NCI-H510A treated with DMSO at 0.1 percent for 48 hours (cell line): ENCODE data around the gene SLC49A4.

Source experiments
- DNase-seq: peaks from one replicate; lab custom pipeline; 2025; lab: John Stamatoyannopoulos, UW

The SLC49A4 gene

DNA sequence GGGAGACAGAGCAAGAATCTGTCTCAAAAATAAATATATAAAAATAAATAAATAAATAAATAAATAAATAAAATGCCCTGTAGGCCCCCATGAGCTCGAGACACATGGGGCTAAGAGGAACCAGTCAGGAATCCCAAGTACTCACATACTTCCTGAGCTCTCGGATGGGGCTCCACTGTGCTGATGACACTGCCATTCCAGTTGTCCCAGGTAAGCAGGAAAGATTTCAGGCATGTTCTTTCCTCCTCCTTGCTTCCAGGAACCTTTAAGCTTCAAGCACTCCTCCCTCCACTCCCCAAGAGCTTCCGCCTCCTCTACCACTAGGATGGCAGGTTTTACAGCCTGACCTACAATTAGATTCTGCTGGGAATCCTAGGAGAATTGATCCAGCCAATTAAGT, 113.4 kb downstream of the SLC49A4 start:
- DNase-seq = no peak

DNA sequence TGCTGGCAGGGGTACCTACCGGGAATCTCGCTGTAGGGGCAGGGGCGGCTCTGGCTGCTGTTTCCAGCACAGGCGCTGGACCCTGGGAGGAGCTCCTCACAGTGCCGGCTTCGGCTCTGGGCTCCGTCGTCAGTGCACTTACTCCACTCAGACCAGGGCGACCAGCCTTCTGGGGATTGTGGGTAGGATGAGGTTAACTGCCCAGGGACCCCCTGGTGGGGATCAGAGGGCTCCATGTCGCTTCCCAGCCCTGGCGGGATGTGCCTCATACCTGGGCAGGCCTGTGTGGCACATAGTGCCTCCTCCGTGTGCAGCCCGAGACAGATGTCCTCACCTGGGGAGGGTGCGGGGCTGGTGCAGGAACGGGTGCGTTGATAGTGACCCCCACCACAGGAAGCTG, 117.0 kb downstream of the SLC49A4 start:
- DNase-seq = no peak

- DNase-seq = no peak
Observed at GRCh38 chr3:122912772-122913538, 118.1 kb downstream of the SLC49A4 start.

- DNase-seq = no peak
Observed at GRCh38 chr3:122913539-122914100, 118.8 kb downstream of the SLC49A4 start.

DNA sequence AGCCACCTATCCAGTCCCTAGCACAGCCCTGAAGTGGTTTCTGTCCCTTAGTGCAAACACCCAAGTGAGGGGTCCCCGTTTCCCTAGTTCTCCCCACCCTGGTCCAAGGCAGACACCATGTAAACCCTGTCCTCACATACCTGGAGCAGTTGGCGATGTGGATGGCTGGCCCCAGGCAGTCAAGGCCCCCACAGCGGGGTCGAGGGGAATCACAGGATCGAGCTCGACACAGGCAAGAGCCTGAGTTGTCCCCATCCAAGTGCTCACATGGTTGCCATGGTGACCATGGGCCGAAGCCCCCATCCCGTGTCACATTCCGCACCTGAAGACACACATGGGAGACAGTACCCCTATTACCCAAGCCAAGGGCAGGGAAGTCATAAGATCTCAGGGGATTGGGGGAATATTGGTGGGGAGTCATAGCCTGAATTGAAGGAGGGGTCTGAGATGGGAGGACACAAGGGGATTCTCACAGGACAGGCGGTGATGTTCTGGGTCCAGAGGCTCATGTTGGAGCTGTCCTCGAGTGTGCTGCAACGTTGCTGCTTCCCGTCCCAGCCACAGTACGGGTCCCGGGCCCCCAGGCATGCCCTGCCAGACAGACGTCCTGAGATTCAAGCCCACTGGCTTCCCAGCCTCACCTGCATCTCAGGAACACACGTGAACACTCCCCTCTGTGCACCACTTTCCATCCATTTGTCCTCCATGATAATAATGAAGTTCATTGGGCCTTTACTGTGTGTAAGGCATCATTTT, 120.6 kb downstream of the SLC49A4 start:
- DNase-seq = no peak

GRCh38 chr3:122916084-122916483, 121.2 kb downstream of the SLC49A4 start:
- DNase-seq = no peak

GRCh38 chr3:122916580-122916979, 121.7 kb downstream of the SLC49A4 start:
- DNase-seq = no peak

GRCh38 chr3:122917412-122917811, 122.5 kb downstream of the SLC49A4 start:
- DNase-seq = no peak

GRCh38 chr3:122918576-122919290, 123.9 kb downstream of the SLC49A4 start:
- no peak for DNase-seq

DNA sequence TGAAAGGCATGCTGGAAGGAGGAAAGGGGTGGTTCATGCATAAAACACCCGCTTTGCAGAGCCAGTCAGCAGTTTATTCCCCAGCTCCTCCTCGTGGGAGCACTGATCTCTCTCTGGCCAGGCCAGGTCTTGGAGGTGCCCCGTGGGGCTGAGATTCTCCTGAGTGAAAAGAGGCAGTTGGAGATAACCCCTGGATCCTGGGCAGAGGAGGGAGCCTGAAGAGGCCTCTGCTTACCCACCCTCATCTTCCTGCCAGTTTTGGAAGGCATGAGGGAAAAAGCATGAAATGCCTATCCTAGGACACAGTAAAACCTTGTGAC, 124.4 kb downstream of the SLC49A4 start:
- no peak for DNase-seq

DNA sequence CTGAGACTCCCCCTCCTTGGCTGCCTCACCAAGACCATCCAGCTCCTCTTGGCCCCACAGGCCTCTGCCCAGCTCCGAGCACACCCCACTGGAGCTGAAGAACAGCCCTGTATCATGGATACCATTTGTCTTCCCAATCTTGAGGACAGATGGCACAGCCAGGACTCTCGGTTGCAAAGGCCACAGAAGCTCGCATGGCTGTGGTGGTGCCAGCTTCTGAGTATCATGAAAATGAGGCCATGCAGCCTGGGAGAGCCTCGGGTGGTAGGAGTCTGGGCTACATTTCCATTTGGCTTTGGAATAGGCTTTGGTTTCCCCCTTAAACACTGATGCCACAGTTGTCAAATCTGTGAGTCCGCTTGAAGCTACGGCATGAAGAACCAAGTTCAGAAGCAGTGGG, 126.1 kb downstream of the SLC49A4 start:
- no peak for DNase-seq

DNA sequence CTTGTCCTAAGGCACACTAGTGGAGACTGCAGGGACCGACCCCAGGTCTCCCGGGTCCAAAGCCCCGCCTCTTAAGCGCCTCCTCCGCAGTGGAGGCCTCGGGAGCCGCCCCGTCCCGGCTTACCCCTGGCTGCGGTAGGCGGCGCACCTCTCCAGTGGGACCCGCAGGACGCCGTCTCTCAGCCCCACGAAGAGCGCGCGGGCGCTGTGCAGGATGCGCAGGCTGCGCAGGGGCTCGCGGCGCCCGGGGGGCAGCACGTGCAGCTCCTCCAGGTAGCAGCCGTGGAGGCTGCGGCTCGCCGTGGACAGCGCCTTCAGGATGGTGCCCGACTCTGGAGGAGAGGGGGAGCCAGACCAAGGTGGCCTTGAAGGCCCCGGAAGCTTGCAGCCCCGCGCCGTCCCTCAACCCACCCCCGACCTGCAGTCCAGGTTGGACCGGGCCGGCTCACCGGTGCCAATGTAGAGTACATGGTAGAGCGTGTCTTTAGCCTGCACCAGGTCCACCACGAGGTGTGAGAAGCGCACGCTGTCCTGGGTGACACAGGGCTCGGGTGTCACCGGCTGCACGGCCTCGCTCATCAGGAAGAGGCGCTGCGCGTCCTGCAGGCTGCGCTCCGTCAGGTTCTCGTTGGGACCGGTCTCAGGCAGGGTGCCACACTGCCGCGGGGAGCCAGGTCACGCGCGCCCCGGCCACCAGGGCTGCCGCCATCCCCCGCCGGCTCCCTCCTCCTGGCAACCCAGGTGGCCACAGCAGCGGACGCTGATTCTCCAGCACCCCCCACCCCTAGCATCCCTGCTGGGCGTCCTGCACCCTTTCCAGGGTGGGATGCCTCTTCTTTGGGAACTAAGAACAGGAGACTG, 127.2 kb downstream of the SLC49A4 start:
- no peak for DNase-seq

GRCh38 chr3:122923611-122924010, 128.7 kb downstream of the SLC49A4 start:
- DNase-seq = no peak

GRCh38 chr3:122924056-122924455, 129.2 kb downstream of the SLC49A4 start:
- DNase-seq = no peak

DNA sequence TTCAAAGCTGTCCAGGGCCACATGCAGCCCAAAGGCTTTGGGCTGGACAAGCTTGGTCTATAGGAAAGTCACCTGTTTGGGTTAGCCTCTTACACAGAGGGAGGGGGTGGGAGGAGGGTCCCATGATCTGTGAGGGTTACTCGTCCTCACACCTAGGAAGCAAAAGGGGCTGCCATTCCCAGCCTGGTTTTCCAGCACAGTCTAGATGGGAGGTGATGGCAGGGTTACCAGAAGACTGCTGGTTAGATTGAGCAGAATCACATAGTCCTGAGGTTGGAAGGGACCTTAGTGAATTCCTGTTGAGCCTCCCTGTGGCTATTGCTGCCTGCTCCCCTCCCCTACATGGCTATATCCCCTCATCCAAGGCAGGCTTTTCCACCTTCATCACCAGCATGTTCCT, 130.9 kb downstream of the SLC49A4 start:
- DNase-seq = no peak

- DNase-seq = no peak
Observed at GRCh38 chr3:122926322-122926721, 131.5 kb downstream of the SLC49A4 start.

GRCh38 chr3:122926811-122927210, 131.9 kb downstream of the SLC49A4 start:
- DNase-seq = no peak

DNA sequence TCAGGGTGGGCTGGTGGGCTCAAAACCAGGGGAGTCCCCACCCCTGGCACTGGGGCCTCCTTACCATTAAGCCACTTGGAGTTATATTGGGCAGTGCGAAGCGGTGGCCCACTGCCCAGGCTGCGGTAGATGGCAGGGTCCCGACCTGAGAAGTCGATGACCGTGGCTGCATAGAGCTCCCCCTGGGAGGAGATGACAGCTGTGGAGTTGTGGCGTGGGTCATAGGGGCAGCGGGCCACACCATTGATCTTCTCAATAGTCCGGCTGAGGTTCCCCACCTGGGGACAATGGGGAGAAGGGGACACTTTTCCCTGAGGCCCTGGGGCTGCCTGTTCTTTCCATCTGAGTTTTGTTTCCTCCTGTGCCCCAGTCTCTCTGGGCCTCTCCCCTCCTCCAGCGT, 132.9 kb downstream of the SLC49A4 start:
- no peak for DNase-seq

GRCh38 chr3:122928396-122929187, 133.7 kb downstream of the SLC49A4 start:
- no peak for DNase-seq

DNA sequence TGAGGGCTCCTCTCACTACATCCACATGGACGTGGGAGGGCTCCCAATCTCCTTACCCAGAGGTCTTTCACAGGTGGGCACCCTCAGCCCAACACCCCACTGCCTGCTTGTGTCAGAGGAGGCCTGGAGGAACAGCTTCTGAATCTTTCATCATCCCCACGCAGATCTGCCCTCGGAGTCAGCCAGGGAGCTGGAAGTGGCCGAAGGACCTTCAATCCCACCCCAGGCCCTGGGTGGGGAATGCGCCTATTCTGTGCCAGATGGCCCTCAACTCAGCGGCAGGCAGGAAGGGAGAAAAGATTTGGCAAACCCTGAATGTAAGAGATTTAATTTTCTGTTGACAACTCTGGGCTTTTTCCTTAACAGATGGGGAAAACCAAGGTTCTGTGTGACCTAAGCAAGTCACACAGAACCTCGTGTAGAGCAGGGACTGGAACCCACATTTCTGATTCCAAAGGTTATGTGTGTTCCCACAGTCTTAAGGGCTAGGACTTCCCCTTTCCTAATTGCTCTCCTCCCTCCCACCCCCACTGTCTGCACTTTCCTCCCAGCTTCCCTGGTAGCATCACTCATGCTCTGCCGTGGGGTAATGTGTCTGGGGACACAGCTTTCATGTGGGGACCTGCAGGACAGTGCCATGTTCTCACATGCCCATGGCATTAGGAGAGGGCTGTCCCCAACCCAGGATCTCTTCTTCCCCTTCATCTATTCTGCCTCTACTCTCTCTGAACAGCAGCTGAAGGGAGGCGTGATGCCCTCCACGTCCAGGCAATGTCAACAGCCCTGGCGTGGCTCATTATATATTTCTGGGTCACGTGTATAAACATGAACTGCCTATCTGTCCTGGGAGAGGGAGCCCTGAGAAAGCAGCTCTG, 134.6 kb downstream of the SLC49A4 start:
- DNase-seq = no peak
